SK-N-SH (cell line): ENCODE results near the gene MRGPRX4.

ENCODE experiments used
- ELF1 ChIP-seq: IDR thresholded peaks from 2 replicates; pipeline ENCODE4 v1.4.0; 2012
- GABPA ChIP-seq: IDR thresholded peaks from 2 replicates; pipeline ENCODE4 v1.4.0; 2012; ENCODE audit warnings: low read depth, mild to moderate bottlenecking
- JUND ChIP-seq: IDR thresholded peaks from 2 replicates; pipeline ENCODE4 v1.4.0; 2012
- RCOR1 ChIP-seq: fragments of 150-350 bp; IDR thresholded peaks from 2 replicates; pipeline ENCODE4 v1.6.1; 2017; ENCODE audit warnings: antibody characterized with exemption, low read length
- SMC3 ChIP-seq: IDR thresholded peaks from 2 replicates; pipeline ENCODE4 v1.6.1; 2012; ENCODE audit warnings: low read depth, low read length, improper control_type of control experiment
- TEAD4 ChIP-seq: IDR thresholded peaks from 2 replicates; pipeline ENCODE4 v1.4.0; 2012; ENCODE audit warnings: mild to moderate bottlenecking, borderline replicate concordance; ENCODE audit not compliant: insufficient read depth
- TF ChIP-seq, protein P1 (sequence below): fragments of 200-600 bp; sonication (generic); IDR thresholded peaks from 2 replicates; pipeline ENCODE4 v1.6.1; 2017; ENCODE audit warnings: antibody characterized with exemption, mild to moderate bottlenecking, moderate library complexity
- TF ChIP-seq, protein P2 (sequence below): fragments of 150-350 bp; IDR thresholded peaks from 2 replicates; pipeline ENCODE4 v1.6.1; 2017; ENCODE audit warnings: antibody characterized with exemption, low read length, low read depth, borderline replicate concordance

DNA sequence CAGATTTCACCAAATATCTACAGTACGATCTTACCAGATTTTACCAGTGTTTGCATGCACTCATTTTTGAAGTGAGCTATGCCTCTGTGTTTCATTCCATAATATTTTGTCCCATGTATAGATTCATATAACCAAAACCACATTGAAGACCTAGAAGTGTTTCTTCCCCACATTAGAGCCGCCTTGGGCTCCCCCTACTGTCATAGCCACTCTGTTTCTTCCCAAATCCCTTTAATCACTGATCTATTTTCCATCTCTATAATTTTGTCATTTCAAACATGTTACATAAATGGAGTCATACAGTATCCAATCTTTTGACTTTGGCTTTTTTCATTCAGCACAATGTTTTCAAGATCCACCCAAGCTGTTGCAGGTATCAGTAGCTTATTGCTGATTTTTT lies 27.6 kb upstream of the MRGPRX4 start:
- TF ChIP-seq GABPA (no peak), TEAD4 (no peak), SMC3 (peak; percentile 9; the same call in 1 of the 2 replicates), RCOR1 (no peak), ELF1 (no peak), JUND (no peak)
- TF ChIP-seq, protein P1, sequence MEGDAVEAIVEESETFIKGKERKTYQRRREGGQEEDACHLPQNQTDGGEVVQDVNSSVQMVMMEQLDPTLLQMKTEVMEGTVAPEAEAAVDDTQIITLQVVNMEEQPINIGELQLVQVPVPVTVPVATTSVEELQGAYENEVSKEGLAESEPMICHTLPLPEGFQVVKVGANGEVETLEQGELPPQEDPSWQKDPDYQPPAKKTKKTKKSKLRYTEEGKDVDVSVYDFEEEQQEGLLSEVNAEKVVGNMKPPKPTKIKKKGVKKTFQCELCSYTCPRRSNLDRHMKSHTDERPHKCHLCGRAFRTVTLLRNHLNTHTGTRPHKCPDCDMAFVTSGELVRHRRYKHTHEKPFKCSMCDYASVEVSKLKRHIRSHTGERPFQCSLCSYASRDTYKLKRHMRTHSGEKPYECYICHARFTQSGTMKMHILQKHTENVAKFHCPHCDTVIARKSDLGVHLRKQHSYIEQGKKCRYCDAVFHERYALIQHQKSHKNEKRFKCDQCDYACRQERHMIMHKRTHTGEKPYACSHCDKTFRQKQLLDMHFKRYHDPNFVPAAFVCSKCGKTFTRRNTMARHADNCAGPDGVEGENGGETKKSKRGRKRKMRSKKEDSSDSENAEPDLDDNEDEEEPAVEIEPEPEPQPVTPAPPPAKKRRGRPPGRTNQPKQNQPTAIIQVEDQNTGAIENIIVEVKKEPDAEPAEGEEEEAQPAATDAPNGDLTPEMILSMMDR, result peak; percentile 48
- TF ChIP-seq, protein P2, sequence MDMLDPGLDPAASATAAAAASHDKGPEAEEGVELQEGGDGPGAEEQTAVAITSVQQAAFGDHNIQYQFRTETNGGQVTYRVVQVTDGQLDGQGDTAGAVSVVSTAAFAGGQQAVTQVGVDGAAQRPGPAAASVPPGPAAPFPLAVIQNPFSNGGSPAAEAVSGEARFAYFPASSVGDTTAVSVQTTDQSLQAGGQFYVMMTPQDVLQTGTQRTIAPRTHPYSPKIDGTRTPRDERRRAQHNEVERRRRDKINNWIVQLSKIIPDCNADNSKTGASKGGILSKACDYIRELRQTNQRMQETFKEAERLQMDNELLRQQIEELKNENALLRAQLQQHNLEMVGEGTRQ, result no peak
